G401.6 (cell line): Measurements from ENCODE around the gene TASP1.

Experiments used
- FAIRE-seq: peaks from 2 replicates; lab custom pipeline; 2012; peaks lifted over from hg19 to GRCh38; lab: Jason Lieb, UNC

TASP1 gene

DNA sequence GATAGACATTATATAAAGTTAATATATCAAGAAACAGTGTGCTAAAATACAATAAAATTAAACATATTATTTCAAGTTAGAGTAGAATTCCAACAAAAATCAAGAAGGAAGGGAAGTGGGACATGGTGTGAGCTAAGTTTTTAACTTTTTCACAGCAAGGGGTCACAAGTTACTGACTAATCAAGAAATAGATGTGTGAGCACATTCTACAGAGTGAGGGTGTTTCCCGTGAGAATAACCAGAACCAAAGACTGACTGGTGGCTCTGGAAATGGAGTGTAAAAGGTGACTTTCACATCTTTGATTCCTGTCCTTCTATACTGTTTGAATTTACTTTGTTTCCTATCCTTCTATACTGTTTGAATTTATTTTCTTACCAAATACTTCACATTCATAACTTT lies 206.6 kb downstream of the TASP1 start:
- FAIRE-seq = no peak

DNA sequence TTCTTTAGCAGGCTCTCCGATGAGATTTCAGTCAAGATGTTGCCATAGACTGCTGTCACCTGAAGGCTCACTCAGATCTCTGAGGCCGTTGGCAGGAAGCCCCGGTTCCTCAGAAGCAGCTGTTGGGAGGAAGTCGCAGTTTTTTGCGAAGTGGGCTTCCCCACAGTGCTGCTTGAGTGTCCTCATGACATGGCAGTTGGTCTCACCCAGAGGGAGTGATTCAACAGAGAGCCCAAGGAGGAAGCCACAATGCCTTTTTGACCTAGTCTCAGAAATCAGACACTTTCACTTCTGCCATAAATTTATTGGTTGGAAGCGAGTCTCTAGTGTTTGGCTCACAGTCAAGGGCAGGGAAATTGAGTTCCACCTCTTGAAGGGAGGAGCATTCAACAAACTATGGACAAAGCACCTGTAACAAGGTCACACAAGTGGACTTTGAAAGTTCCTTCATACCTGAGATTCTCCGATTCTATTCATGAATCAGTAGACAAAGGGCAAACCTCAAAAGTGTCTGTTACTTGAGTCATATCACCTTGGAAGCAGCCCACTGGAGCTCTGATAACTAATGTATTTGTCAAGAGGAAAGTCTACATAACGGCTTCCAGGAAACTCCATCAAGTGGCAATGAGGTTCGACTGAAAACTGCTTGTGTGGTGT lies 208.3 kb downstream of the TASP1 start:
- no peak for FAIRE-seq

DNA sequence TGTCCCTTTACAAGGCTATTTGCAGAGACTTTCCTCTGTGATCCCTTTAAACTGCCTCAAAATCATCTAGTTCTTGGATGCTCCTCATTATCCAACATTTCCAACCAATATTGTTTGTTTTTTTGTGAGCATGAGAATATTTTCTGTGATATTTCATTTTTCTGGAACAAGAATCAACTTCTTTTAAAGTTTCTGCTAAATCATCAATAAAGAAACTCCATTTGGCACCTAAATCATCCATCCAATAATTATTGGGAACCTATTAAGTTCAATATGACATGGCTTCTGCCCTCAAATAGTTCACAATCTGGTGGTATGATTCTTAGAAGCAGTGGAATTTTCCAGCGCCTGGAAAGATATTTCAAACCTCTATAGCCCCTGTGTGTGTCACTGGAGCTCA lies 210.0 kb downstream of the TASP1 start:
- no peak for FAIRE-seq

DNA sequence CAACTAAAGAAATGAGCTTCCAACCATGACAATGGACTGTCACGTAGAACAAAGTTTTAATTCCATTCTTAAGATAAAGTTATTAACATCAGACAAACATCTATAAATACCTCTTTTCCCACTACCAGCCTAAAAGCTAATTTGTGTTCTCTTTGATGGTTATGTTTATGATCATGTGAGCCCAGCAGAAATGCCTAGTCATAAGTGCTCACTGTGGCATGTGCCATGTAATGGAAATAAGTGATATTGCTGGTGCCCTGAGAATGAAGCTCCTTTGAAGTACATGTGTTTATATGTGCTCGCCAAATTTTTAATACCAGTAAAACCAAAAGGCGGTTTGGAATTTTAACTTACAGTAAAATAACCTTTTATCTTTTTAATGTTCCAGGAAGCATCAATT lies 211.9 kb downstream of the TASP1 start:
- no peak for FAIRE-seq

DNA sequence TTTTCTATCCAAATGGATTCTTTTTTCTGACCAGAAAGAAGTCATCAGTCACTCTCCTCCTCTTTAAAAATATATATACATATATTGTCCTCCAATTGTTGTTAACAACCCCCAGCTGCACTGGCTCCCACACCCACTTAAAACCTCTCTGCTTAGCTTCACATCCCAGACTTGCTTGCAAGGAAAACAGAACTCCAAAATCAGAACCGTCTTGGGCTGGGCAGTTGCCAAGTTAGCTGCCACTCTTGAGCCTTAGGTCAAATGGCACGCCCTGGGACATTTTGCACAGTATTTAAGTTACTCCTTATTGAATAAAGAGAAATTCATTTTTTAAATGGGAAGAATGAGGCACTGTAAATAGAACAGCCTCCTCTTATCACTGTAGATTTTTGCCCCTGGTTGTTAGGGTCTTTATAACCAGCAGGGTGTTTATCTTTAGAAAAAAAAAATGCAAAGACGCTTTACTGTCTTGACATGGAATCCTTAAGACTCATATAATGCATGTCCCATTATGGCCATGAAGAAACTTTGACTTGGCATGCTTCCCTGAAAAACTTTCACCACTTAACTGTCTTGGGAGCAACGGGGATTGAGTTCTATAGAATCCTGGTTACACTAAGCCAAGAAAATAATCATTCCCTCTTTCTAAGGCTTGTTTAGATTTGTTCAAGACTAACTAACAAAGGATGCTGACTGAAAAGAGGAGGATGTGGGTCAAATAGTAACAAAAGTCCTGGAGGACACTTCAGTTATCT lies 213.2 kb downstream of the TASP1 start:
- FAIRE-seq = no peak

DNA sequence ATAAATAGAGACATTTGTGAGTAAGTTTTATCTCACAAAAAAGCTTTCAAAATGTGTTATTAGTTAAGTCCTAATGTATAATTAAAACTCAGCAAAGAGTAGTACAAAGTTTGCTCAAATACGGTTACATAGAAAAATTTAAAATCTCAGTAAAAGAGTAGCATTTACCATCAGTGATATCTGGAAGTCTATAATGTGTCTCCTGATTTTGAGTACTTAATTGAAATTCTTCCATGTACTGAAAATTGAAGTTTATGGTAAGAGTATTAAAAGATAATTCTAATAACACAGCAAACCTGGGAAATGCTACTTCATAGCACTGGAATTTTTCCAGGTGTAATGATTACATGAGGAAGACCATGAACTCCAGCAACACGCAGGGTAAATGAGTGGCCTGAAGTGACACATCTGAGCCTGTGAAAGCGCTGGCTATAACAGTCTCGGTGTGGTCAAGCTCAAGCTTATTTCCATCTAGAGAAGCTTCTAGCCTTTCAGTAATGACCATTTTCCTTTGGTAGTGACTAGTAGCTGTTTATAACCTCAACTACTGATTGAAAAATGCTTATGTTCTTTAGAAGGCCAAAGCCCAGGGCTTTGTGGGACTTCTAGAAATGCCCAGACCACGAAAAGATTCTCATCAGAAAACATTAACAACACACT lies 214.4 kb downstream of the TASP1 start:
- no peak for FAIRE-seq

DNA sequence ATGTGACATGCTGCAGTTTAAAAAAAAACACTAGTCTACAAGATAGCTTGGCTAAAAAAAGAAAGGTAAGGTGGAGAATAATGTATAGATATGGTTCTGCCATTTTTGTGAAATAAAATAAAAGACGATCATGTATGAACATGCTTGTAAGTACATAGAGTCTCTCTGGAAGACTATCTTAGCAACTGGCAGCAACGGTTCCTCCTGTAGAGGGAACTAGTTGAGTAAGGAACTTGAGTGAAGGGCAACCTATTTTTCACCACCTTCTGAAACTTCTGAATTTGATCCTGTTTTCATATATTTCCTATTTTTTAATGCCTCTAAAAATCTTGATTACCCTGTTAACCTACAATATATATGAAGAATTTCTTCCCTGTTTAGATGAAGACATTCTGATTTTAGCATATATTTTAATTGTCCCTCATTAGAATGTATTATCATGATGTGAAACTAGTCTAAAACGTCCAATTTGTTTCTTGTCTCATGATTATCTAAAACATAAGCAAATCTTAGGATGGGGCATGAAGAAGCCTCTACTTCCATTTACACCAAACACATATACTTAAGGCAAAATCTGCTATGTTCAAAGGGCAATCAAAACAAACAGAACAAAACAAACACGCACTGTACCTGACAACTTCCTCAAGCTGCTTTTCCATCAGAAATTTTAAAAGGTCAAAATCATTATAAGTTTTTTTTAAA lies 215.1 kb downstream of the TASP1 start:
- no peak for FAIRE-seq

DNA sequence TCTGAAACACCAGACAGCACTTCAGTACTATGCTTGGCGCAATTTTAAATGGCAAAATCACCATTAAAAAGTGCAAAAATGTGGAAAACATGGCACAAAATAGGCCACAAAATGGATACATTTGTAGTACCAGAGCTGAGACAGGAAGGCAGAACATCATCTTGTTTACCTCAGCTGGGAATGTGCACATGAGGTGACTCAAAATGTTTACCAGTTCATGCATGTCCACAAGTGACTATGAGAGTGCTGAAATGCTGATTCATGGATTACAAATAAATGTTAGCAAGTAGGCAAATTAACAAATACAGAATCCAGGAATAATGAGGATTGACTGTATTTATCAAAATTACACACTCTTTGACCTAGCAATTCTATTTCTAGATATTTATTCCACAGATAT lies 216.1 kb downstream of the TASP1 start:
- no peak for FAIRE-seq

DNA sequence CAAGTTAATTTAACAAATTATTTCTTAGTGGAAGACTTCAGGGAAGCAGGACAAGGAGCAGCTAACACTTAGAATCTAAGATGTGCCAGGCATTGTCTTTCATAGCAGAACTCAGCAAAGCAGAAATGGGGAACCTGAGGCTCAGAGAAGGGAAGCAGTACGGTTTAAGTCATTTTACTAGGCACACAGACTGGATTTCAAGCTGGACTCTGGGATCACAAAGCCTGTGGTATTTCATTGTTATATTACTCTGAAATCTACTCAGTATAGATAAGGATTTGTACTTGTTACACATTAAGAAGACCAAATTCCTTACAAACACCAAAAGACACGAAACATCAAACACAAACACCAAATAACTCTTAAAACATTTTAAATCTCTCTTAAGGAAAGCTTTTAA lies 218.1 kb downstream of the TASP1 start:
- no peak for FAIRE-seq

DNA sequence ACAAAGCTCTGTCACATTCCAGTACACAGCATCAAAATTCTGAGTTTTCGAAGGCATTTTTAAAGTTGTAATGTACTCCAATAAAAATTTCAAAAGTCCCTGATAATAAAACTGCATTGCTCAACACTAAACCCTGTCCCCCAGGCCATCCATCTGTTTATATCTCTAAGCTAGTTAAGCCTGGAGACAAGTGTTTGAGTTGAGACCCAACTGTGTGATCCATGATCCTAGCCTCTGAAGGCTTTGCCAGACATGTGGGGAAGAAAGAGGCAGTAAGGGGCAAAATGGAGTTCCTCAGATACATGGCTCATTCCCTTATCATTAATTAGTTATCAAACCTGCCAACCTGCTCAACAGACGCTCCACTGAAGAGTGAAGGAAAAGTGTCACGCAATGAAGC lies 219.3 kb downstream of the TASP1 start:
- FAIRE-seq = no peak

DNA sequence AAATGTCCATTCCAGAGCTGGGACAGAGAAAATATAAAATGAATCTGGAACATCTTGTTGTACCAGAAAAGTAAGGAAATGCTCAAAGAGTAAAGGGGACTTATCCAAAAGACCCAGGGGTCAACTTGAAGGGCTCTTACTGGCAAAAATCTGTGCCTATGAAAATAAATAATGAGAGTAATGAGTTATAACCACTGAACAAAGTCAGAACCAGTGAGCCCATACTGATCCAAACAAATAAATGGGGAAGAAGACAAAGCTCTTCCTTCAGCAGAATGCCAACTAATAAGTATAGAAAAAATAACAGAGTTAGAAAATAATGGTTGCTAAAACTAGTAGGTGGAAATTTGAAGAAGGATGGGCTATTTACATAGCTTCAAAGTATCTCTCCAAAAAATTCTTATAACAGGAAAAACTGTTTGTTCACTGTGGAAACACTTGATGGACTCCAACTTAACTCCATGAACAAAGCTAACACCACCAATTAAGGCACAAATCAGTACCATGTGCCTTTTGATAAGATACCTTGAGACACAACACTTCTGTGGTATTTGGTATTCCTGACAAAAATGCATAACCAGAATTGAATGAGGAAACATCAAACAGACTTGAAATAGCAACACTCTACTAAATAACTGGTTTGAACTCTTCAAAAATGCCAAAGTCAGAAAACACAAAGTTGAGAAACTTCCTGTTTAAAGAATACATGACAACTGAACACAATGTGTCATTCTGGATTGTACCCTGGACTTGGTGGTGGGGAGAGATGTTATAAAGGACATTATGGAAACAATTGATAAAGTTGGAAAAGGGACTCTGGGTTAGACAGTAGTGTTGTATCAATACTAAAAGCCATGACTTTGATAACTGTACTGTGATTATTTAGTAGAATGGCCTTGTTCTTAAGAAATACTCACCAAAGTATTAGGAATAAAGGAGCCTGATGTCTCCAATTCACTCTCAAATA lies 220.2 kb downstream of the TASP1 start:
- FAIRE-seq = no peak

DNA sequence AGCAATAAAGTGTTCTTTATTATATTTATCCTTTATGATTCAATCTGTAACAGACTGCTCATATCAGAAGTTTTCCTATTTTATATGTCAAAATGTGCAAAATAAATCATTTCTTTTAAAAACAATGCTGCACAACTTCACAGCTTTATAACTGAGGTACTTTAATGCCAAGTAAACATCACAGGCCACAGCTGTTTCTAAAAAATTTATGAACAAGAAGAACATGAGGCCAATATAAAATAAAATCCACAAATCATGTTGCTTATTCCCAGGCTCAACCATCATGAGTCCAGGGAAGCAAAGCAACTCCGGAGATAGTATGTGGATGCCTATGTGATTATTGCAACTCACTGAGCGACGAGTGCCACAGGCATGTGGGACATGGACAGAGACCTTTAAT lies 222.2 kb downstream of the TASP1 start:
- FAIRE-seq = no peak

DNA sequence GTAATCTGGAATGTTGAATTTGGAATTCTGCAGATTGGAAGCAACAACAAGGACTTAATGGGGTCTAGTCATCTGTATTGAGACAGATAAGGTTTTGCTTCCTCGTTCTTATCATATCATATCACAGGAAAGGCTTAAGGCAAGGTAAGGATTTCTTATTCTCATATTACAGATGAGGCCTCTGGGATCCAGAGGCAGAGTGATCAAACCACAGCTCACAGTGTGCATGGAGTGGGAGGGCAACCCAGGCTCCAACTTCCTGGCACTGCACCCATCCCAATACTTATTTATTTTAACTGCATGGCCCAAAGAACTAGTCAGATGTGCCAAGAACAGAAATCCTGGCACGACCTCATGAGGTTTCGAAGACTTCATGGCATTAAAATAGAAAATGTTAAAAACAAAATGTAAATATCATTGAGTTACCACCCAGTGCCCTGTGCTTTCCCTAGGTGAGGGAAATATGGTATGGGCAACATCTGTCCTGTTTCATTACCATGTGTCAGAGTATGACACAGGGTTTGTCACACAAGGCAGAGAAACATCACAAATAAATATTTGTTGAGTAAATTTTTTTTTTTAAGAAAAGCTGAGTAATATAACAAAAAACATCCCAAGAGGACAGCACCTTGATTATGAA lies 225.8 kb downstream of the TASP1 start:
- no peak for FAIRE-seq

DNA sequence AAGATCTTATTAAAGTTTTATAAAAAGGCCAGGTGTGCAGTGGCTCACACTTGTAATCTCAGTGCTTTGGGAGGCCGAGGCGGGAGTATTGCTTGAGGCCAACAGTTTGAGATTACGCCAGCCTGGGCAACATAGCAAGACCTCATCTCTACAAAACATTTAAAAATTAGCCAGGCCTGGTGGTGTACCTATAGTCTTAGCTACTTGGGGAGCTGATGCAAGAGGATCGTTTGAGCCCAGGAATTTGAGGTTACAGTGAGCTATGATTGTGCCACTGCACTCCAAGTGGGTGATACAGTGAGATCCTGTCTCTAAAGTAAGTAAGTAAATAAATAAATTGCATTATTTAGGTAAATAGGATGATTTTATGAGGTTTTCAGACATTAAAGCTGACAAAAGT lies 234.4 kb downstream of the TASP1 start:
- FAIRE-seq = no peak

DNA sequence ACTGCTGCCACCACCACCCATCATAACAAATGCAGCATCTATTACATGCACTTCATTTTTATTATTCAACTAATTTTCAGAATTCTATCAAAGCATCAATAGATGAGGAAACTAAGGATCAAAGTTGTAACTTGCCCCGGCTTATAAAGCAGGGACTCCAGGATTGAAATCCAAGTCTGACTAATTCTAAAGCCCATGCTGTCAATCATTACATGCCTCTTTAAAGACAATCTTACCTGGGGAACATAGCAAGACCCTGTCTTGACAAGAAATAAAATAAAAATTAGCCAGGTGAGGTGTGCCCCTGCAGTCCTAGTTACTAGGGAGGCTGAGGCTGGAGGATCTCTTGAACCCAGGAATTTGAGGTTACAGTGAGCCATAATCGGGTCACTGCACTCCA lies 235.3 kb downstream of the TASP1 start:
- FAIRE-seq = no peak

DNA sequence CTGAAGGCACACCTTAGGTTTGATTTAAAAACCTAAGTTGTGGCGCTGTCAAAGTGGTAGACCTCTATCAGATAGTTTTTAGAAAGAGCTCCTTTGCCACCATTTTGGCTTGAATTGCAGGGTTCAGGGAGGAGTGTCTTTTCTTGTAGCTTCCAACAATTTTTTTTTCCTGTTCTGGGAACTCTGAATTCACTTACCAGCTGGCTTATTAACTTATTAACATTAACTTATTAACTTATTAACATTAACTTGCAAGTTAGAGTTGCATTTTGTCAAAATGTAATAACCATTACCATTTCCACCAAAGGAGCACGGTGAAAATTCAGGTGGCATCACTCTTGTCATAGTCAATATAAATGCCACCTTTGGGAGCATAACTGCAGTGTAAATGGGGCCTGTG lies 235.7 kb downstream of the TASP1 start:
- FAIRE-seq = no peak

DNA sequence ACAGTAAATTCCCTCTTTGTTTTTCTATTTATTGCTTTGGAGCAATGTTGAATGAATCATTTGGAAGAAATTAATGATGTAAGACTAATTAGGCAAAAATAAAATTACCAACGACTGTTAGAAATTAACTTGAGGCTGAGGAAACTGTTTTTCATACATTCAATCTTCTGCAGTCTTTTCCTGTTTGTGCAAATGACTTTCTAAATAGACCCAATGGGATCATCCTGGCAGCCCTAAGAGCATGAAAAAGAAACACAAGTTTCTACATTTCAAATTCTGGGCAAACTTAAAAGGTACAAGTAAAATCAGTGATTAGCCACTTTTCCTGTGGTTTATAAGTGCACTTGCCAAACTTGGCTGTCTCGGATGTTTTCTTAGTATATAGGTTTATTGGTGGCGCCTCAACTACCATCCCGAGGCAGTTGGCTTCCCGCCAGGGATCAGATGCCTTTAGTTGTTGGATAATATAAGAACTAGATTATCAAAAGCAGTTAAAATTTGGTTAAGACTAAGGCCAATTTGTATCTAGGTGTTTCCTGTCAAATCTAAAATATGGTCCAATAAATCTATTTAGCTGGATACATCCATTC lies 236.5 kb downstream of the TASP1 start:
- FAIRE-seq = no peak

DNA sequence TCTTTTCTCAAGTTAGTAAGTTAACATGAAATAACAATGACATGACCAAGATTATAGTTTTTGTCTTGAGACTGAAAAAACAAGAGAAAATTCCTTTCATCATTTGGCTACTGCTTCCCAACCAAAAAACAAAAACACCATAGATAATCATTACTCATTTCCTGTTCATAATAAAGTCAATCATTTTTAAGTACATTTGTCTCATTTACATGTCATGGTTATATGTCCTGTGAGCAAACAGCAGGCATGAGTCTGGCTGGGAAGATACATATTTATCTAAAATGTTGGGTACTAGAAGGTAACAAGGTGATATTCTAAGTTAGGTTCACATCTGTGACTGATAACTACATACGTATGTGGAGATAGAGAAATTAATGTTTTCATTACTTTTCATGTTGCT lies 237.1 kb downstream of the TASP1 start:
- FAIRE-seq = no peak

DNA sequence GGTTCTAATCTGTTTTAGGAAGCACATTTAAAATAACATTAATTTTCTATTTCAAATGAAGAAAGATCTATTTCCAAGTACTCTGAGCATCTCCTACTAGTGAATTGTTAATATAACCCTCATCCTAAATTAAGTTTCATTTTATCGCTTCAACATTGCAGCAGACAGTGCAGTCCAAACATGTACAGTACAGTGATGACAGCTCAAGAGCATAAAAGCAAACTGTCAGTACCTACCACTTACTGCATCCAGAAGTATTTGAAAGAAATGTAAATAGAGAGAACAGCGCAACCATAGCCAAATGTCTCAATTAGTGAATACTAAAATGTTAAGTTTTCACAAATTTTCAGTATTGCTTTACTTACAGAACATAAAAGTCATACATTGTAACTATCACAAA lies 238.3 kb downstream of the TASP1 start:
- FAIRE-seq = no peak

DNA sequence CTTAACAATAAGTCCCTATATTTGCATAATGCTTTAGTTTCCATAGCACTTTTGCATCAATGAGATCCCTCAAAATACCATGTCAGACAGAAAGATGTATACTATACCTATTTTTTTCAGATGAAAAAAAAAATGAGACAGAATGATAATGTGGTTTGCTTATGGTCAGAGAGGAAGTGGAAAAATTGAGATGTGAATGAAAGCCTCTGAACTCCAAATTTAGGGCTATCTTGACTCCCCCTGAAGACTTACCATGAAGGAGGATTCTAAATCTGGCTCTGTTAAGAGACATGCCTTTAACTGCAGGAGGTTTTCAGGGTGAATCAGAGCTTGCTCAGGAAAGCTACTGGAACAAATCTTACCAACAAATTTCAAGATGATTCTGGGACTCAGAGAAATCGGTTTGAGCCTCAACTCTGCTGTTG lies 241.4 kb downstream of the TASP1 start:
- FAIRE-seq = no peak

DNA sequence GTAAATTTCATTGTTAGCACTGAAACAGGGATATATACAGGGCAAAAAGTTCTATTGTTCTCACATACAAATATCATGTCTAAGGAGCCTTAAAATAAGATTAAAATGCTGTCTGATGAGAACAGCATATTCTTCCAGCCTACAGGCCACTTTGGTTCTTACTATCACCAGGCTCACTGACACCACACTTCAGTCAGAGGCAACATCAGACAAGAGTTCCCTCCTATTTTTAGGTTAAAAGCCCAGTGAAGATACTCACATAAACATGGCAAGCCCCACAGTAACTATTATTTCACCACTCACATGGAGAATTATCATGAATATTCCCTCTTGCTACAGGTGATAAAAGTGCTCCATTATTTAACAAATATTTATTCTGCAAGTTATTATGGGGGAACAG lies 241.9 kb downstream of the TASP1 start:
- FAIRE-seq = no peak
